IMR-90 (cell line): Measurements from ENCODE around the gene DVL1. TPM values are rescaled to one million over a fixed set of nuclear protein-coding genes. Genes with fewer than 3 reads are reported as not detected.

Source experiments
- ATAC-seq: fragments of 200-7000 bp; cut with Tn5 transposase; 2 replicates; pipeline ENCODE4 v1.9.1; 2020; ENCODE audit warnings: low read depth, mild to moderate bottlenecking, moderate library complexity
- BruUV-seq: library from RNA; stranded (reverse); fragments of 400-500 nt; replicated peaks from 2 replicates; lab custom pipeline; 2021; lab: Mats Ljungman, UMichigan
- CTCF ChIA-PET: fragments of 300-600 bp; formaldehyde crosslinking; extraction: SDS; loops from one replicate; lab custom pipeline; 2021; ENCODE audit warnings: antibody characterized with exemption; lab: Yijun Ruan, JAX
- POLR2A ChIA-PET: fragments of 300-600 bp; sonication (Branson Sonifier 250); formaldehyde crosslinking; loops from one replicate; lab custom pipeline; 2022; ENCODE audit warnings: antibody characterized with exemption; ENCODE audit not compliant: unreplicated experiment; lab: Charles Lee
- DNase-seq: peaks from one replicate; pipeline ENCODE4 v3.0.0; 2013
- H2AFZ ChIP-seq: replicated peaks from 2 replicates; pipeline ENCODE3; 2013; ENCODE audit warnings: low read length, mild to moderate bottlenecking; ENCODE audit not compliant: poor library complexity
- H2AK5ac ChIP-seq: 2 replicates; pipeline ENCODE4 v1.6.1; 2013; ENCODE audit warnings: low read depth, low read length, inconsistent platforms
- H2AK9ac ChIP-seq: replicated peaks from 2 replicates; pipeline ENCODE3; 2013; ENCODE audit warnings: mild to moderate bottlenecking, low read depth, low read length, moderate library complexity; ENCODE audit not compliant: poor library complexity
- H2BK120ac ChIP-seq: 2 replicates; pipeline ENCODE4 v1.6.1; 2013; ENCODE audit warnings: low read depth, low read length, inconsistent platforms
- H2BK15ac ChIP-seq: 3 replicates; pipeline ENCODE4 v1.6.1; 2013; ENCODE audit warnings: low read depth, low read length, inconsistent platforms
- H2BK20ac ChIP-seq: 2 replicates; pipeline ENCODE4 v1.6.1; 2013; ENCODE audit warnings: low read depth, mild to moderate bottlenecking, inconsistent platforms, low read length, moderate library complexity
- H2BK5ac ChIP-seq: 2 replicates; pipeline ENCODE4 v1.6.1; 2013; ENCODE audit warnings: mild to moderate bottlenecking, low read depth, low read length, inconsistent platforms; ENCODE audit not compliant: poor library complexity, severe bottlenecking
- H3K14ac ChIP-seq: replicated peaks from 2 replicates; pipeline ENCODE4 v1.6.1; 2013; ENCODE audit warnings: low read depth, low read length, inconsistent platforms
- H3K18ac ChIP-seq: 2 replicates; pipeline ENCODE4 v1.6.1; 2013; ENCODE audit warnings: low read depth, low read length, control low read depth
- H3K23ac ChIP-seq: 2 replicates; pipeline ENCODE4 v1.6.1; 2013; ENCODE audit warnings: low read depth, low read length, inconsistent platforms
- H3K27ac ChIP-seq: 2 replicates; pipeline ENCODE4 v1.5.1; 2013; ENCODE audit warnings: mild to moderate bottlenecking, control low read depth, low read length; ENCODE audit not compliant: insufficient read depth
- H3K27me3 ChIP-seq: 2 replicates; pipeline ENCODE4 v1.6.1; 2013; ENCODE audit warnings: low read length; ENCODE audit not compliant: control insufficient read depth, insufficient read depth
- H3K36me3 ChIP-seq: 2 replicates; pipeline ENCODE4 v1.6.1; 2013; ENCODE audit warnings: low read length, mixed read lengths; ENCODE audit not compliant: control insufficient read depth, insufficient read depth
- H3K4ac ChIP-seq: 2 replicates; pipeline ENCODE4 v1.6.1; 2013; ENCODE audit warnings: low read depth, low read length, inconsistent platforms
- H3K4me1 ChIP-seq: 2 replicates; pipeline ENCODE4 v1.6.1; 2013; ENCODE audit warnings: low read length, mixed read lengths; ENCODE audit not compliant: control insufficient read depth, insufficient read depth
- H3K4me2 ChIP-seq: 2 replicates; pipeline ENCODE4 v1.6.1; 2013; ENCODE audit warnings: low read depth, mild to moderate bottlenecking, control low read depth, low read length, moderate library complexity
- H3K4me3 ChIP-seq: 2 replicates; pipeline ENCODE4 v1.5.1; 2013; ENCODE audit warnings: low read depth, mild to moderate bottlenecking, control low read depth, low read length, moderate library complexity; ENCODE audit not compliant: insufficient read depth
- H3K56ac ChIP-seq: 2 replicates; pipeline ENCODE4 v1.6.1; 2013; ENCODE audit warnings: low read length, inconsistent platforms; ENCODE audit not compliant: insufficient read depth; ENCODE audit errors: extremely low read depth
- H3K79me1 ChIP-seq, 2 experiments: 2 replicates each; pipeline ENCODE4 v1.6.1; 2013; ENCODE audit warnings: low read length in 2 of 2, inconsistent platforms in 1 of 2, low read depth in 1 of 2
- H3K9ac ChIP-seq: 2 replicates; pipeline ENCODE4 v1.6.1; 2013; ENCODE audit warnings: low read depth, low read length, control low read depth
- H3K9me1 ChIP-seq: 2 replicates; pipeline ENCODE4 v1.6.1; 2013; ENCODE audit warnings: low read length, inconsistent platforms; ENCODE audit not compliant: insufficient read depth
- H3K9me3 ChIP-seq: 2 replicates; pipeline ENCODE4 v1.6.1; 2013; ENCODE audit warnings: low read length; ENCODE audit not compliant: control insufficient read depth, insufficient read depth
- H4K20me1 ChIP-seq: 2 replicates; pipeline ENCODE4 v1.6.1; 2013; ENCODE audit warnings: low read length, inconsistent platforms; ENCODE audit not compliant: insufficient read depth
- H4K5ac ChIP-seq: 2 replicates; pipeline ENCODE4 v1.6.1; 2013; ENCODE audit warnings: mild to moderate bottlenecking, low read depth, low read length, control low read depth
- H4K8ac ChIP-seq, 2 experiments: 2 replicates each; pipeline ENCODE4 v1.6.1; 2013; ENCODE audit warnings: low read depth in 2 of 2, low read length in 2 of 2, control low read depth in 1 of 2, inconsistent platforms in 1 of 2
- H4K91ac ChIP-seq: 2 replicates; pipeline ENCODE4 v1.6.1; 2013; ENCODE audit warnings: low read depth, low read length, inconsistent platforms; ENCODE audit not compliant: insufficient read depth
- BHLHE40 ChIP-seq: fragments of 150-350 bp; IDR thresholded peaks from 2 replicates; pipeline ENCODE4 v1.6.1; 2016; ENCODE audit warnings: mild to moderate bottlenecking, low read depth, low read length
- CEBPB ChIP-seq: IDR thresholded peaks from 2 replicates; pipeline ENCODE4 v1.6.1; 2012; ENCODE audit warnings: low read depth, low read length, improper control_type of control experiment
- CHD1 ChIP-seq: IDR thresholded peaks from 2 replicates; pipeline ENCODE4 v1.6.1; 2012; ENCODE audit warnings: low read depth, low read length, improper control_type of control experiment
- CTCF ChIP-seq: conservative IDR thresholded peaks from 2 replicates; pipeline ENCODE4 v1.5.1; 2012; ENCODE audit warnings: mild to moderate bottlenecking, low read depth, low read length, improper control_type of control experiment
- ELK1 ChIP-seq: fragments of 150-350 bp; IDR thresholded peaks from 2 replicates; pipeline ENCODE4 v1.6.1; 2016; ENCODE audit warnings: low read depth, mild to moderate bottlenecking, low read length, moderate library complexity, borderline replicate concordance
- FOS ChIP-seq: fragments of 150-350 bp; IDR thresholded peaks from 2 replicates; pipeline ENCODE4 v1.6.1; 2016; ENCODE audit warnings: low read depth, low read length
- MAZ ChIP-seq: IDR thresholded peaks from 2 replicates; pipeline ENCODE4 v1.6.1; 2012; ENCODE audit warnings: low read depth, mild to moderate bottlenecking, low read length, improper control_type of control experiment, moderate library complexity, borderline replicate concordance
- MXI1 ChIP-seq: IDR thresholded peaks from 2 replicates; pipeline ENCODE4 v1.6.1; 2012; ENCODE audit warnings: low read depth, mild to moderate bottlenecking, low read length, moderate library complexity, borderline replicate concordance
- NFE2L2 ChIP-seq: fragments of 150-350 bp; IDR thresholded peaks from 2 replicates; pipeline ENCODE4 v1.6.1; 2016; ENCODE audit warnings: low read depth, mild to moderate bottlenecking, low read length
- POLR2A ChIP-seq: IDR thresholded peaks from 2 replicates; pipeline ENCODE4 v1.6.1; 2012; ENCODE audit warnings: mild to moderate bottlenecking, low read depth, low read length
- RAD21 ChIP-seq: IDR thresholded peaks from 2 replicates; pipeline ENCODE4 v1.6.1; 2012; ENCODE audit warnings: low read length, improper control_type of control experiment
- RCOR1 ChIP-seq: IDR thresholded peaks from 2 replicates; pipeline ENCODE4 v1.6.1; 2012; ENCODE audit warnings: mild to moderate bottlenecking, low read length, improper control_type of control experiment; ENCODE audit not compliant: insufficient replicate concordance
- RFX5 ChIP-seq: IDR thresholded peaks from 2 replicates; pipeline ENCODE4 v1.8.0; 2012; ENCODE audit warnings: low read depth, mild to moderate bottlenecking, low read length, moderate library complexity
- SMC3 ChIP-seq: fragments of 150-350 bp; IDR thresholded peaks from 2 replicates; pipeline ENCODE4 v1.6.1; 2016; ENCODE audit warnings: low read depth, mild to moderate bottlenecking, antibody characterized with exemption, low read length, moderate library complexity
- WGBS, 2 experiments: methylation state at CpG; one replicate each; pipeline versions ENCODE4 v1.1.5 to v1.1.7; 2013; ENCODE audit warnings: missing lambda C conversion rate in 2 of 2; ENCODE audit not compliant: insufficient read length in 1 of 2; ENCODE audit errors: extremely low coverage in 2 of 2; 5-methylcytosine and 5-hydroxymethylcytosine counted together
- dilution Hi-C: fragments of 300-500 bp; cut with HindIII; formaldehyde crosslinking; loops from one replicate; pipeline ENCODE4 v1.14.3; 2018; ENCODE audit warnings: low sequenced_read_pairs; ENCODE audit not compliant: unreplicated experiment
- in situ Hi-C: fragments of 300-500 bp; cut with MboI; formaldehyde crosslinking; loops from 3 replicates; pipeline ENCODE4 v1.14.3; 2019; ENCODE audit warnings: low sequenced_read_pairs, inconsistent platforms, mixed read lengths
- intact Hi-C: fragments of 100-400 bp; cut with micrococcal nuclease; formaldehyde crosslinking; loops from 2 replicates; pipeline ENCODE4 v1.10.0; 2022
- polyA plus RNA-seq, 3 experiments: library from polyadenylated mRNA; depleted of rRNA; stranded (reverse); fragments of >200 nt; gene quantifications; 2 replicates each; pipeline ENCODE4 v1.2.3, GENCODE V29; 2012; ENCODE audit warnings: low replicate concordance in 1 of 3
- total RNA-seq: library from RNA; depleted of rRNA; stranded (reverse); fragments of >200 nt; gene quantifications from 2 replicates; pipeline ENCODE4 v1.2.3, GENCODE V29; 2012

DVL1 gene
- total and polyA plus RNA-seq, 2 of the 4 experiments (the other 2 are of a cell fraction), result 27.2 to 35.9 TPM

GRCh38 chr1:1293263-1294249, 55.7 kb downstream of the DVL1 start:
- H2AK5ac ChIP-seq, result no peak overlapping the region
- ChIA-PET POLR2A (no interaction called here), CTCF (no interaction called here)
- H2BK15ac ChIP-seq, result no peak overlapping the region
- BruUV-seq, result TSS peak; percentile 87
- no peak overlapping the region for H3K14ac ChIP-seq
- H4K8ac ChIP-seq, result no peak overlapping the region
- H2BK5ac ChIP-seq, result no peak overlapping the region
- dilution Hi-C loops, result no loop called here
- H2AK9ac ChIP-seq, result no peak overlapping the region
- no peak for ATAC-seq
- H3K27me3 ChIP-seq, result no peaks in the 10 kb centered on the region
- H3K18ac ChIP-seq, result no peak overlapping the region
- no peak overlapping the region for H3K23ac ChIP-seq
- H4K20me1 ChIP-seq, result peaks cover 13% of the 10 kb centered on the region
- H3K9me1 ChIP-seq, result no peaks in the 10 kb centered on the region
- H3K9me3 ChIP-seq, result no peaks in the 10 kb centered on the region
- intact Hi-C loops, result no loop called here
- no peak overlapping the region for H3K56ac ChIP-seq
- no peak overlapping the region for H3K4me2 ChIP-seq
- H3K4me3 ChIP-seq, result no peak overlapping the region
- no peak overlapping the region for H2BK20ac ChIP-seq
- no peak overlapping the region for H3K27ac ChIP-seq
- no peak overlapping the region for H2AFZ ChIP-seq
- DNase-seq, result no peak
- no peak overlapping the region for H3K9ac ChIP-seq
- no peak overlapping the region for H4K5ac ChIP-seq
- in situ Hi-C loops, result no loop called here
- no peak overlapping the region for H4K91ac ChIP-seq
- H3K36me3 ChIP-seq, result peaks cover 34% of the 10 kb centered on the region
- H3K4ac ChIP-seq, result no peak overlapping the region
- no peaks in the 10 kb centered on the region for H3K79me1 ChIP-seq
- no peak overlapping the region for H2BK120ac ChIP-seq
- no peaks in the 10 kb centered on the region; the same call in 1 of the 2 replicates for H3K4me1 ChIP-seq
- 75% methylated on average over 35 of the region's 94 CpGs; no CpG with 5 or more reads in 1 of the 2 experiments for WGBS, 2 experiments
- TF ChIP-seq CHD1 (no peak), NFE2L2 (no peak), RFX5 (no peak), FOS (no peak), MXI1 (no peak), POLR2A (no peak), RCOR1 (no peak), RAD21 (no peak), CEBPB (no peak), CTCF (no peak), MAZ (no peak), SMC3 (no peak), ELK1 (no peak), BHLHE40 (no peak)
